NCI-H82 treated with DMSO at 0.1 percent for 48 hours (cell line): ENCODE measurements around the gene NRXN3.
A peak's percentile ranks its signal among the peaks of the same experiment; 100 is the strongest.

Experiments used
- DNase-seq: peaks from one replicate; lab custom pipeline; 2025; ENCODE audit not compliant: unreplicated experiment; lab: John Stamatoyannopoulos, UW

Gene NRXN3

DNA sequence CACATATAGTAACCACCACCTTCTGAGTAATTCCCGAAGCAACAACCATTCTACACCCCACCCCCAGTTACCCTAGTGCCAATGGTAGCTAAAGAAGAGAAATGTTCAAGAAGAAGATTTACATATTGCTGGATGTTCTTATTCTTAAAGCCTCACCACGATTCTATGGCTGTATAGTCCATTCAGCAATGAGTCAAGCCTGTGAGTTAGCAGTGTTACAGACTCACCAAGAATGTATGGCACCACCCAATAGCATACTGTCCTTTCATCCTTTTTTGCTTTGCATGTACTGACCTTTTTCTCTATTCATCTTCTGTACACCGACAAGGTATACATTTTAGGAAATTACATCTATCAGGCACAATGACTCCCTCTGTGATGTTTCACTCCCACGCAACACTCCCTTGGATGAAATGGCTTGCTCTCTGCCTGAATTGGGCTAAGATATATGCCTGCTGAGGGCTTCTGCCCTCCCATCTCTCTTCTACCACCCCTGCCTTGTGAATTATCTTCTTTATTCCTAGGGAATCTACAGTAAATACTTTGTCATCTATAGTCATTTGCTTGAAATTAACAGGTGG is 1095.3 kb downstream of the NRXN3 start:
- no peak for DNase-seq

DNA sequence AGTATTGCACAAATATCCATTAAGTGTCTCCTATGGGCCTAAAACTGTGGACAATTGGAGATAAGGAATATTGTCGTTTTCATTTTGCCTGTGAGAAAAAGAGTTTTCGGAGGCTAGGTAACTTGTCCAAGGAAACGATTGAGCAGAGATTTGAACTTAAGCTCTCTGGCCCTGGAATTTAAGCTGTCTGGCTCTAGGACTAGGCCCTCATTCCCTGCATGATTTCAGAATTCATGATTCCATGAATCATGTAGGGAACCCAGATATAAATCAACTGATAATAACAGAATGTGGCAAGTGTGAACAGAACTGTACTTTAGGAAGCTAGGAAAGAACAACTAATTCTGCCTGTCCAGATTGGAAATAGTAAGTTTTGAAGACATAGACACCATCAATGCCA is 1100.2 kb downstream of the NRXN3 start:
- no peak for DNase-seq

DNA sequence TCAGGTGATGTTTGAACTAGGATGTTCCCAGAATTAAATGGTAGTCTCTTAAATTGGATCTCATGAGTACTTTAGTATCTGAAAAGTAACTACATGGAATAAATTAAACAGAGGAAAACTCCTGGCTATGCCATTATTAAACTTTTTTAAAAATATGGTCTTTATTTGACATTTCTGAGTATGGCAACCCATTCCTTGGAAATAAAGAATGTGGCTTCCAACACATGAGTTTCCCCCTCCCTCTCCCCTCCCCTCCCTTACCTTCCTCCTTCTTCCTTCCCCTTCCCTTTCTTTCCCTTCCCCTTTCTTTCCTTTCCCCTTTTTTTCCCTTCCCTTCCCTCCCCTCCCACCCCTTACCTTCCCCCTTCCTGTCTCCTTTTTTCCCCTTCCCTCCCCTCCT is 1100.9 kb downstream of the NRXN3 start:
- DNase-seq = no peak

DNA sequence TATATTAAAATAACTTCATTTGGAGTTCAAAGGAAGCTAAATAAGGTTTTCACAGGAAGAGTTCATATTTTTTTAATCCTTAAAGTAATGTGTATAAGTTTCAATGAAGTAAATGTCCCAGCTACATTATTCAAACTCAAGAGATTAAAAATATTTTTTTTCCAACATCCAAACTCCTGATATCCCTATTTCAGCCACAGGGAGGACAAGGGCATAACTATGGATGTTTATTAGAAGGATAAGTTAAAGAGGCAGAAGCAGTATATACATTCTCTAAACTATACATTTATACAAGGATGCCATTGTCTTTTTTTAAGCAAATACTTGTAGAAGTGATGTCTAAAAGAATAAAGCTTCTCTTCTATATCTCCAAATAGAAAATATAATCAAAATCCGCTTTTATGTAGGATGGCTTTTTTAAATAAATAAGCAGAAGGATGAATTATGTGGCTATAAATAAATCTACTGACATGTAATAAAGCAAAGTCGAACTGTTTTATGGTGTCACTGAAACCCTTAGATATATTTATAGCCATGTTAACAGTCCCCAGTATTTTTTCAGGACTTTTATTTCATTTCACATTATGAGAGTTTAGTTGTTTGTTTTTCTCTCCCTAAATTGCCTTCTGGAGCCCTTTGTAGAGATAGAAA is 1104.6 kb downstream of the NRXN3 start:
- DNase-seq = no peak

DNA sequence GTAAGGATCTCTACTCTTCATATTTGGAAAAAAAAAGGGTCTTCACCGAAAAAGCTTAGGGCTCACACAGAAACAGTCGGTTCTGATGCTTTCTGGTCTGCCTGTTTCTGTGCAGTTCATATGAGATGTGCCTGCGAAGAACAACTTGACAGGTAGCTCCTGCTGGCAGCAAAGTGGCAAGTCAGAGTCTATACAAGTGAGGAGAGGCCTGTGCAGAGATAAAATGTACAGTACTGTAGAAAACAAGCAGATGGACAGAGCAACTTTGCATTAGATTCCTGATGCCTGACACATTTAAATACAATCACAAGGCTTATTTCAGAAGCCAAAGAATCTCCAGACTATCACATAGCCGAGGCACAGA is 1105.1 kb downstream of the NRXN3 start:
- no peak for DNase-seq

DNA sequence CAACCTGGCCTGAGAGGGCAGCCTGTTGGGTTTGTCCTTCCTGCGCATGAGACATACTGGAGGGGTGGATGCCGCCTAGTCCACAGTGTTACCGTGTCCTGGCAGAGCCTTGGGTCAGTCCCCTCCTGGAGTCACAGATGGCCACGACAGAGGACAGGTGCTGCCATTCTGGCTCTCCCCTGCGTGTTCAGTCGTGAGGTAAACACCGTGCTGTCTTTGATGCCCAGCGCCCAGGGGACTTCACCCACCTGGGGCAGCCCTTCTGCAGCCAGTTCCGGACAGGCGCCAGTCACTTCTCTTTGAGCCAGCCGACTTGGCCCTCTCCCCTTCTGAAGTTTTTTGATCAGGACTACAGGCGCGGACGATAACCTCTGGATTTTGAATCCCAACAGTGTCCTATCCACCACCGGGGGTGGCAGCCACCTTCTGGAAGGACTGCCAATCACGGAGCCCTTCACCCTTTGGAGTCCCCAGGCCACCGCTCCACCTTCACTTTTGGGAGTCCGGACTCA is 1108.2 kb downstream of the NRXN3 start:
- DNase-seq = no peak

DNA sequence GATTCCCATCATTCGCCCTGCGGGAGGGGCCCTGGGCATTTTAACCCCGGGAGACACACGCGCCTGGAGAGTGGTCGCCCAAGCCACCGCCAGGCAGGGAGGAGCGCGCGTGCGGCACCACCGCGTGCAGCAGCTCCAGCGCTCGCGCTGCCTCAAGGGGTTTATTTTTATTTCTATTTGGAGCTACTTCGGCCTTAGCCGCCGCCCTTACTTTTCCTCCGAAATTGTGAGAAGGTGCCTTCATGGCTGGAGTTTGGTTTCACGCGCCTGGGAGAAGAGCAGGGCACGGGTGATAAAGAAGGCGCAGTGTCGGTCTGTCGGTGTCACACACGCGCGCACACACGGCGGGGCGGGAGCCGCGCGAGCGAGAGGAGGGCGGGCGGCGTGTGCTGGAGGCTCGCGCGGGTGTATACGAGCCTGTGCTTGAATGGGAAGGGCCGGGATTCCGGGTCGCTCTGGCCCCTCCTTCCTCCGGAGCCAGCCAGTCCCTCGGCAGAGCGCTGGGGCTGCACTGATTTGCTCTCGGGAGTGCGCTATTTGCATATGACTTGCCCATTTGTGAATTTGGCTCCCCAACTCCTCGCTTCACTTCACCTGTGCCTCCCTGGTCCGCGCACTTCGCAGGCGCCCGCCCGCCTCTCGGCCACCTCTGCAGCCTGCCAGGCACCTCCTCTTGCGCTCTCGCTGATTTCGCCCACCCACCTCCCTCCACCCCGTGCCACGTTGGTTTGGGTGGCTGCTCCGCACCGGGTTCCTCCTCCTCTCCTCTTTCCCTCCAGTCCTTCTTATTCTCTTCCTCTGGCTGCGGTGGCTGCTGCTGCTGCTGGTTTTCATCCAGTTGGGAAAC is 1108.8 kb downstream of the NRXN3 start:
- peak; percentile 63 for DNase-seq

DNA sequence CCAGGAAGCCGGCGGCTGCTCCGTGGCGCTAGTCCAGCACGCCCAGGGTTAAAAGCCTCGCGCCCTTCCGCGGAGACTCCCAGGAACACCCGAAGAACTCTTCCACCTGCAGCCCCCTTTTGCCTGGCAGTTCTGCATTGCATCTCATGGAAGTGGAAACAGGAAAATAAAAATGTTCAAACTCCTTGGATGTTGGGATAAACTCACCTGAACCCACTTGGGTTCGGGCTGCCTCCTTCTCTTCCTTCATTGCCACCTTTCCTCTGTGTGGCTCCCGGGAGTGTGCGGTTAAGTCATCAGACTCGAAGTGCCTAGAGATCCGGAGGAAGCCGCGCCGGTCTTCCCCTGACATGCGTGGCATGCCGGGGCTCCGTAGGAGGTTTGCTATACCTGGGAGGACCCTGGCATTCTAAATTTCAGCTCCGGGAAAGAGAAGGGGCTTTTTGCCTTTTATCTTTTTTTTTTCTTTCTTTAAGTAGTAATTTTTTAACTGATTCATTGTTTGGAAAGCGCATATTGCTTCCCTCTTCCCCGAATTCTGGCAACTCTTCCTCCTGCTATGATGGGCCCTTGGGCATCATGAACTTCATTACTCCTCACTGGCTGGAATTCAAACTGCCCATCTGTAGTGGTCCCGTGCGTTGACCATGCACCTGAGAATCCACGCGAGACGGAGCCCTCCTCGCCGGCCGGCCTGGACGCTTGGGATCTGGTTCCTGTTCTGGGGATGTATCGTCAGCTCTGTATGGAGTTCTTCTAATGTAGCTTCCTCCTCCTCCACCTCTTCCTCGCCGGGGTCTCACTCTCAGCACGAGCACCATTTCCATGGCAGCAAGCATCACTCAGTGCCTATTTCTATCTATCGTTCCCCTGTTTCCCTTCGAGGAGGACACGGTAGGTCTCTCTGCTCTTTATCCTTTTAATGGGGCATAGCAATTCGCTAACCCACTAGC is 1109.7 kb downstream of the NRXN3 start:
- DNase-seq = no peak

DNA sequence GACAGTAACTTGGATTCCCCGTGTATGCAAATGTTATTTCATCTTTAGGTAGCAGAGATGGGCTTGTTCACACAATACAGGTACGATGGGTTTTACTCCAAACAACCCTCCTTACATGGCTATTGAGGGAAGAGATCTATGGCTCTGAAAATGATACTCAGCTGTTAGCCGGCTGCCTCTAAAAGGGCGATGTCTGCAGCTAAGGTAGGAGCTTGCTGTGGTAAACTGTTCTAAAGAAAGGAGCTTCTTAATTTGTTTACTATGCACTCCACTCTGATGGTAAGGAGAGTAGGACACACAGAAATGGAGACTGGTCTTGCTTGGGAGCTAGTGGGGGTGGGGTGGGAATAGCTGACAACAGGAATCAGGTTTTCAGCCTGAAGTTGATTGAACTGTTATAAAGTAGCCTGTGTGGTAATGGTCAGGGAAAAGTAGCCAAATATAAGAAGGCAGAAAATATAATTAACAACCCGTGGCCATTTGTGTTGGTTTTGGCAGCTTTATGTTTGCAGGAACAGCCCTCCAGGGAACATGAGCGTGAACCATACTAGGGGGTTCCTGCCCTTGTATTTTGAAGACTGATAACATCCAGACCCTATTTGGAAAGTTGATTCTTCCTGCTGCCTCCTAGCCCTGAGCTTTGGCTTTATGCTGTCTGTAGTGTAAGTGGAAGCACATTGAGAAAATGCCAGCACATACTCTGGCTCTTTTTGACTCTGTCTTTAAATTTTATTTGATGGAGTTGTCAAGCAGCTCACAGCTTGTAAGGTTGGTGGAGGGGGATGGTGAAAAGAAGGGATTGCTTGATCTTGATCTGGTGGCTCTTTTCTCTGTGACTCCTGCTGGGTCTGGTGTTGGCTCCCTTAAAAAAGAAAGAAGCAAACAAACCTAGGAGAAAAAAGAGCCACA is 1111.3 kb downstream of the NRXN3 start:
- DNase-seq = no peak

DNA sequence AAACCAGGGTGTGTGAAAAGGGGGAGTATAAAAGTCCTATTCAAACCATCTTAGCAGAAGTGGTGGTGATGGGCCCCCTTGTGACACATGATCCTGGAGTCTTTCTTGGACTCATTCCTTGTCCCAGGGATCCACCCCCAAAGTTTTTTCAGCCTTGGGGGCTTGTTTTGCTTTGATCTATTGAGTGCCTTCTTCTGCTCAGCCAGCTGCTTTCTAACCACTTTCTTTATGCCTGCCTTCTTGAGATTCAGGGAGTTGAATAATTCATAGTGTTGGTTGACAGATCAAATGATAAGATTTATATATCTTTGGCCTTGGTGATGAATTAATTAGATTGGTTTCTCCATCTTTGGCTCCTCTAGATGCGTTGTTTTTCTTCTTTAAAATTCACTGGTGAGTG is 1114.4 kb downstream of the NRXN3 start:
- DNase-seq = no peak

DNA sequence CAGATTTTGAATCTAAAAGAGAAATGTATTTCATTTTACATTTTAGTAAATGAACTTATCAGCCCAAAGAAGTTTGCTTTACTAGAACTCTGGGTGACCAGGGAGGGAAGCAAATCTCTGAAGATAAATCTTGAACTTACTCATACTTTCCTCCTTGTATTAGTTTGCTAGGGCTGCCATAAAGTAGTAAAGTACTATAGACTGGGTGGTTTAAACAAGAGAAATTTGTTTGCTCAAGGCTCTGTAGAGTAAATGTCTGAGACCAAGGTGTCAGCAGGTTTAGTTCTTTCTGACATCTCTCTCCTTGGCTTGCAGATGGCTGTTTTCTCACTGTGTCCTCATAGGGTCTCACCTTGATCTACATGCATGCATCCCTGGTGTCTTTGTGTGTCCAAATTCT is 1115.1 kb downstream of the NRXN3 start:
- DNase-seq = no peak

DNA sequence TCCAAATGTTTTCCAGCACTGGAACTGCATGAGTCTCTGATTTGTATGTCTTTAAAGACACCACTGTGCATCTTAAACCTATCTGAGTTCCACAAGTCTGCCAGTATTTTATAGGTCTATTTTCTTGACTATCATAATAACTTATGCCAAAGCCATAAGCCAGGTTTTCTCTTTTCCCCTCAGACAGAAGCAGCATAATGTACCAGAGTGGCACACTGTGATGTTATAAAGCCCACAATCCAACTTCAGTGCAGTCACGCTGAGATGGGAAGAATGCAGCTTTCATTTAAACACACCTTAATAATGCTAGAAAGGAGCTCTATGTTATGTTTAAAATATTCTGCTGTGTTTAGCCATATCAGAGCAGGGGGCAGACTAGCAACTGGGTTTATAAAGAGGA is 1117.8 kb downstream of the NRXN3 start:
- no peak for DNase-seq

DNA sequence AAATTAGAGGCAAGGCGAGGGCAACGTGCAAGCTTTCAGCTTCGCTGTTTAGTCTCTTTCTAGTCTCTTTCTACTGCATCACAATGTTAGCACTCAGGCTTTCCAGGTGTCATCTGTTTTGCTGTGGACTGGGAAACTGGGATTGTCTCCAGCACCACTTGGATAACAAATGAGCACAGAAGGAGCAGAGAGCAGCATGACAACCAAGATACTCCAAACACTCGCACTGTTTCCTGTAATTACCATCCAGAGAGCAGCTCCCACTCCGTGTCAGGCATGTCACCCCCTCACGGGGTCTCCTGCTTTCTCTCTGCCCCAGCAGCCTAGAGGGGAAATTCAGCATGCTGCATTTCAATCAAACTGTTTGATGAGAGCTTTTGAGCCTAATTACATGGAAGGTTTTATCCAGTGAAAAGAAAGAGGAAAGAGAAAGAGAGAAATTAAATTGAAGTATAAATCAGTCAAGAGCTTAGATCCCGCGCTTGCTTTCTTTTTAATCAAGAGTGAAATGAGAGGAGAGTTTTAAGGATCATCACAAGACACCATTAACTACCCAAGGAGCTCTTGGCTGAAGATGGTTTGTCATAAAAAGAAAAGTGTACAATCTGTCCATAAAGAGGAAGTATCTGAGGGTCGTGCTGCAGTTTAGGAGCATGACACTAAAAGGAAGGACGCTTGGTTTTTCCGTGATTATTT is 1123.5 kb downstream of the NRXN3 start:
- DNase-seq = no peak

DNA sequence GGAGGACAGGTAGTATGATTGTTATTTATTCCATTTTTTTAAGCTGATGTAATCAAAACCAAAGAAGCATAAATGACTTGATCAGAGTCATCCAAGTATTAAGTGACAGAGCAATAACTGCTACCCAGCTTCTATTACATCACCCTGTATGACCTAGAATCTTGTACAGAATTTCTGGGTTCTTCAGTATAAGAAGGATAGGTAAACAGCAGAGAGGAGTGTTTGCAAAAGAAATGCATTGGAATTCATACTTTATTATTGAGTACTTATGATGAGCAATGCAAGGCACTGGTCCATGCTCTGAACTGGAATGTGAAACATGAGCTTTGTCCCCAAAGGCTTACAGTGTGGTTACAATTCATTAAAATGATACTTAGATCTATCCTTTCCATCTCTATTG is 1124.3 kb downstream of the NRXN3 start:
- DNase-seq = no peak

DNA sequence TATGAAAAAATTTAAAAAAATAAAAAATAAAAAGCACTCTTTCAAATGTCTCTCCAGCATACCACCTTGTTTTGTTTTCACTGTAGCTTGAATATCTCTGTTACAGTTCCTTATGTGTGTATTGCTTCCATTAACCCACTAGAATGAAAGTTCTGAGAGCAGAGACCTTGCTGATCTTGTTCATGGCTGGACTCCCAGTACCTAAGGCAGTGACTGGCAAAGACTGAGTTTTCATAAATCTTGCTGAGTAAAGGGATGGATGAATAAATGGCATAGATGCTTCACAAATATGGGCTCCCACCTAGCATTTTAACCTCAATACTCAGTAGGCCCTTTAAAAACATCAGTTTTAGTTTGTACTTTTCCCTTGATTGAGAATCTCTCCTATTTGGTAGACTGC is 1125.2 kb downstream of the NRXN3 start:
- no peak for DNase-seq

DNA sequence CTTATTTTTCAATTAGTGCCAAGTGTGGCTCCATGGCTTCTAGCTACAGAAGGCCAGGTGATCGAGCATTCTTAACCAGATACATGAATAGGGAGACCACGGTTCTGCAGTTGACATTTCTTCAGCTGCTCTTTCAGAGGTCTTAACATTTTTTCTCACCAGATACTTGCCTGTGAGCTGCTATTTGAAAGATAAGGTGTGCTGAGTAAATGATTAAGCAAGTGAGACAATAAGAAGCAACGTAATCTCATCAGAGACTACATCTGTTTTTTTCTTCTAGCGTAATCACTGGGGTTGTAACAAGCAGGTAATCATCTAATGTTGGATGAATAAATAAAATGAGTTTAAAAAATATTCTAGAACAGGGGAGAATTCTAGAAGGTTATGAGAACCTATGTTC is 1128.2 kb downstream of the NRXN3 start:
- no peak for DNase-seq

DNA sequence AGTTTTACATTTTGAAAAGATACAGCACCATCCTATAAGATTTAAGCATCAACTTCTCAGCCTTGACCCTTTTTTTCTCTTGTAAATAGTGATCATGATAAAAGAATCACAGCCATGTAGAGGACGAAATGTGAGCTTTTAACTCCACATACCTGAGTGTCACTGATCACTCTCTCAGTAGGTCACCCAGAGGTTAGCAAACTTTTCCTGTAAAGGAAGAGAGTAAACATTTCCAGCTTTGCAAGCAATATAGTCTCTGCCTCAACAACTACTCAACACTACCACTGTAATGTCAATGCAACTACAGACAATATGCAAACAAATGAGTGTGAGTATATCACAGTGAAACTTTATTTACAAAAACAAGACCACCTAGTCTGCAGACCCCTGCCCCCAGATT is 1129.0 kb downstream of the NRXN3 start:
- DNase-seq = no peak

DNA sequence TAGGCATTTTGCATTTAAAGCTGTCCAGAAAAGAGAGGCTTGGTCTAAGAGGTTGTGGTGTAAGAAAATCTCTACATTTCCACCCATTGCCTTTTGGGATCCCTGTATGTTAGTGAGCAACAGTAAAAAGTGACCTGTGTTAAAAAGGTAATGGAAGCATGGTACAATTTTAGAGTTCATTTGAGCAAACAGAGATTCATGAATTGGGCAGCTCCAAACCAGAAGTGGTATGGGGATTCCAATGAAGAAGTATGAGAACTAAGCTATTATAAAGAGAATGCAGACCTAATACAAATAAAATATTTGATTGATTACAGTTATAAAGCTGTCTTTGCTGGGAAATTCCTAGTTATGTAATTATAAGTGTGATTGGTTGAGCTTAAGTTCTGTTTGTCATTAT is 1134.1 kb downstream of the NRXN3 start:
- DNase-seq = no peak

DNA sequence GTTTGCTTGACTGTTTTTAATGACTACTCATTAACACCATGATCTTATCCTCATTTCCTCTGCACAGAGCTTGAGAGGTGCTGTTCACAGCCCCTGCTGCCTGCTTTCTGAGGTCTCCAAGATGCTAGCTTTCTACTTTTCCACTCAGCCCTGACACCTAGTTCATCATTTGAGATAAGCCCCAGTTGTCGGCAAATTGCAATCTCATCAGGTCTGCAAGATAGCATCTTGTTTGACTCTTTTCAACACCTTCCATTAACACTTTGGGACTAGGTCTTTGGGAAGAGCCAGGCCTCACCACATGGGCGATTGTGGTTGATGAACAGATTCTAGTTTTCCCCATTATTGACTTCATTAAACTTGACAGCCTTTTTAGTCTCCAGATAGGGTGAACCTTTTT is 1136.4 kb downstream of the NRXN3 start:
- no peak for DNase-seq
